Progenitor cell of endocrine pancreas (in vitro differentiated cells): Measurements from ENCODE around the gene SLC25A4. TPM values are rescaled to one million over a fixed set of nuclear protein-coding genes. Genes with fewer than 3 reads are reported as not detected.

Experiments used
- DNase-seq: peaks from one replicate; pipeline ENCODE4 v3.0.0; 2021; ENCODE audit warnings: low spot score; ENCODE audit not compliant: unreplicated experiment
- H3K27ac Mint-ChIP-seq: 2 replicates; pipeline ENCODE4 v1.8.0; 2021; ENCODE audit warnings: mild to moderate bottlenecking, moderate library complexity, mixed read lengths
- H3K27me3 Mint-ChIP-seq: 2 replicates; pipeline ENCODE4 v1.8.0; 2021; ENCODE audit warnings: mixed read lengths
- H3K36me3 Mint-ChIP-seq: 2 replicates; pipeline ENCODE4 v1.8.0; 2022; ENCODE audit warnings: mixed read lengths; ENCODE audit not compliant: insufficient read depth
- H3K4me1 Mint-ChIP-seq: 2 replicates; pipeline ENCODE4 v1.8.0; 2021; ENCODE audit warnings: low read depth, mixed read lengths
- H3K4me3 Mint-ChIP-seq: 2 replicates; pipeline ENCODE4 v1.8.0; 2021; ENCODE audit warnings: low read depth, mild to moderate bottlenecking, moderate library complexity, mixed read lengths
- H3K9me3 Mint-ChIP-seq: 2 replicates; pipeline ENCODE4 v1.8.0; 2021; ENCODE audit warnings: low read depth, mixed read lengths
- total RNA-seq: library from RNA; stranded (reverse); gene quantifications from 2 replicates; pipeline ENCODE4 v1.2.1, GENCODE V29; 2021
- TF ChIP-seq, protein P1 (sequence below): fragments of 200-600 bp; sonication (generic); IDR thresholded peaks from one replicate; pipeline ENCODE4 v1.5.0; 2021; ENCODE audit warnings: antibody characterized with exemption, mild to moderate bottlenecking; ENCODE audit not compliant: unreplicated experiment

Gene SLC25A4
- total RNA-seq, 1 donor from 2014 or later, result 24.7 TPM

- DNase-seq, result no peak
- Mint-ChIP-seq H3K27me3 (no peaks in the 10 kb centered on the region), H3K27ac (no peak overlapping the region), H3K36me3 (peaks cover 17% of the 10 kb centered on the region), H3K4me1 (no peaks in the 10 kb centered on the region), H3K9me3 (no peaks in the 10 kb centered on the region), H3K4me3 (no peak overlapping the region)
- TF ChIP-seq, protein P1, sequence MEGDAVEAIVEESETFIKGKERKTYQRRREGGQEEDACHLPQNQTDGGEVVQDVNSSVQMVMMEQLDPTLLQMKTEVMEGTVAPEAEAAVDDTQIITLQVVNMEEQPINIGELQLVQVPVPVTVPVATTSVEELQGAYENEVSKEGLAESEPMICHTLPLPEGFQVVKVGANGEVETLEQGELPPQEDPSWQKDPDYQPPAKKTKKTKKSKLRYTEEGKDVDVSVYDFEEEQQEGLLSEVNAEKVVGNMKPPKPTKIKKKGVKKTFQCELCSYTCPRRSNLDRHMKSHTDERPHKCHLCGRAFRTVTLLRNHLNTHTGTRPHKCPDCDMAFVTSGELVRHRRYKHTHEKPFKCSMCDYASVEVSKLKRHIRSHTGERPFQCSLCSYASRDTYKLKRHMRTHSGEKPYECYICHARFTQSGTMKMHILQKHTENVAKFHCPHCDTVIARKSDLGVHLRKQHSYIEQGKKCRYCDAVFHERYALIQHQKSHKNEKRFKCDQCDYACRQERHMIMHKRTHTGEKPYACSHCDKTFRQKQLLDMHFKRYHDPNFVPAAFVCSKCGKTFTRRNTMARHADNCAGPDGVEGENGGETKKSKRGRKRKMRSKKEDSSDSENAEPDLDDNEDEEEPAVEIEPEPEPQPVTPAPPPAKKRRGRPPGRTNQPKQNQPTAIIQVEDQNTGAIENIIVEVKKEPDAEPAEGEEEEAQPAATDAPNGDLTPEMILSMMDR, result no peak
These were observed 8.2 kb downstream of the SLC25A4 start for GRCh38 chr4:185151296-185151695.

DNA sequence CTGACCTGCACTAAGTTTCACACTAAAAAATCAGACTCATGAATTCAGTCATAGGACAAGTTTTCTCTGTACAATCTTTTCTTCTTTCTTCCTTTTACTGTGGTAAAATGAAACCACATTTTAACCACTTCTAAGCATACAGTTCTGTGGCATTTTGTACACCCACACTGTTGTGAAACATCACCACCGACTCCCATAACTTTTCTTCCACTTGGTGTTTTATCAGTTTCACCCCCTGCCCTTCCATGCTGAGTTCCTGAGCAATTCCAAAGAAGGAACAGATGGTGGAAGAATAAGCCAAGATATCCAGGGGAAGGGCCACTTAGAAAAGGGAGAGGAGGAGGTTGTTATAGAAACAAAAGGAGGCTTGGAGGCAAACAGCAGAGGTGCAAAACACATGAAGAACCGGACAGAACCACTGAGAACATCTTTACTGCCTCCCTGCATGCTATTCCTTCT, 22.6 kb downstream of the SLC25A4 start:
- no peak overlapping the region for H3K4me3 Mint-ChIP-seq
- no peaks in the 10 kb centered on the region for H3K27me3 Mint-ChIP-seq
- TF ChIP-seq, protein P1, result no peak
- DNase-seq, result no peak
- no peak overlapping the region for H3K27ac Mint-ChIP-seq
- H3K9me3 Mint-ChIP-seq, result no peaks in the 10 kb centered on the region
- no peaks in the 10 kb centered on the region for H3K4me1 Mint-ChIP-seq
- peaks cover 21% of the 10 kb centered on the region for H3K36me3 Mint-ChIP-seq

DNA sequence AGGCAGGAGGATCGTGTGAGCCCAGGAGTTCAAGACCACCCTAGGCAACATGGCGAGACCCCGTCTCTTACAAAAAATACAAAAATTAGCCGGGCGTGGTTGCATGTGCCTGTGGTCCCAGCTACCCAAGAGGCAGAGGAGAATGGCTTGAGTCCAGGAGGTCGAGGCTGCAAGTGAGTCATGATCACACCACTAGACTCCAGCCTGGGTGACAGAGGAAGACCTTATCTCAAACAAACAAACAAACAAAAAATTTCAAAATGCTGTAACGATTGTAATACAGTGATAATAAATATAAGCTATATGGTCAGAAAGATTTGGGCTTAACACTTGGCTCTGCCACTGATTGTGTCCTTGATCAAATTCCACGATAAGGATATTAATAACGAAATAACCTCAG, 24.2 kb downstream of the SLC25A4 start:
- no peak overlapping the region for H3K4me3 Mint-ChIP-seq
- H3K4me1 Mint-ChIP-seq, result no peaks in the 10 kb centered on the region
- H3K27ac Mint-ChIP-seq, result no peak overlapping the region
- H3K9me3 Mint-ChIP-seq, result no peaks in the 10 kb centered on the region
- TF ChIP-seq, protein P1, result no peak
- H3K27me3 Mint-ChIP-seq, result no peaks in the 10 kb centered on the region
- peaks cover 21% of the 10 kb centered on the region for H3K36me3 Mint-ChIP-seq
- DNase-seq, result no peak

GRCh38 chr4:185171373-185172071, 28.5 kb downstream of the SLC25A4 start:
- Mint-ChIP-seq H3K4me1 (no peaks in the 10 kb centered on the region), H3K4me3 (no peak overlapping the region), H3K36me3 (peaks cover 19% of the 10 kb centered on the region), H3K27me3 (no peaks in the 10 kb centered on the region), H3K27ac (no peak overlapping the region), H3K9me3 (no peaks in the 10 kb centered on the region)
- no peak for DNase-seq
- TF ChIP-seq, protein P1, result no peak

DNA sequence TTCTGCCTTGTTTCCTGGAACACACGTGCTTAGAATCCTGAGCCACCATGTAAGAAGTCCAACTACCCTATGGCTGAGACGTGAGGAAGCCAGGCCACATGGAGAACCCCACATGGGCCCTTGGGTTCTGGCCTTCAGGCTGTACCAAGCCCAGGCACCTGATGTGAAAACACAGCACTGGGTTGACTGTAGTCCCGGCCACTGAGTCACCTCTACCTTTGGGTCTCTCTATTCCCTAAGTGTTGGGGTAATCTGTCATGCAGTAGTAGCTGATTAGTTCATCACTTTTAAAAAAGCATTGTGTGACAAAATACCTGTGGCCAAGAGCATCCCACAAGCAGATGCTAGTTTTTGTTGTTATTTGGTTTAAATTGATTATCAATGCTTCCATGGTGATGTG, 36.4 kb downstream of the SLC25A4 start:
- no peak overlapping the region for H3K4me3 Mint-ChIP-seq

More for the DNA sequence above, 36.4 kb downstream of the SLC25A4 start:
- peaks cover 1% of the 10 kb centered on the region for H3K36me3 Mint-ChIP-seq
- TF ChIP-seq, protein P1, result no peak
- no peak overlapping the region for H3K27ac Mint-ChIP-seq
- H3K9me3 Mint-ChIP-seq, result no peaks in the 10 kb centered on the region
- DNase-seq, result no peak
- no peaks in the 10 kb centered on the region for H3K27me3 Mint-ChIP-seq
- H3K4me1 Mint-ChIP-seq, result no peaks in the 10 kb centered on the region
